Keratinocyte (primary cell): Measurements from ENCODE around the gene GDF9. TPM values are rescaled to one million over a fixed set of nuclear protein-coding genes. Genes with fewer than 3 reads are reported as not detected.

Source experiments
- DNase-seq: peaks from one replicate; pipeline ENCODE4 v3.0.0-alpha.2; 2011; ENCODE audit warnings: low read depth, missing footprints, low spot score
- FAIRE-seq: peaks from 2 replicates; lab custom pipeline; 2011; peaks lifted over from hg19 to GRCh38; lab: Jason Lieb, UNC
- H2AFZ ChIP-seq: 2 replicates; pipeline ENCODE4 v1.6.0; 2012; ENCODE audit warnings: low read length, control low read depth, inconsistent platforms; ENCODE audit not compliant: control insufficient read depth
- H3K27ac ChIP-seq: 2 replicates; pipeline ENCODE4 v1.5.1; 2011; ENCODE audit warnings: low read length; ENCODE audit not compliant: control insufficient read depth, insufficient read depth
- H3K27me3 ChIP-seq: 3 replicates; pipeline ENCODE4 v1.6.0; 2011; ENCODE audit warnings: low read length; ENCODE audit not compliant: control insufficient read depth, insufficient read depth; ENCODE audit errors: extremely low read depth
- H3K36me3 ChIP-seq, 2 experiments: 2 replicates in 1 of 2; 3 replicates in 1 of 2; pipeline ENCODE4 v1.5.1; 2011; ENCODE audit warnings: low read length in 2 of 2, mild to moderate bottlenecking in 1 of 2; ENCODE audit not compliant: control insufficient read depth in 2 of 2, insufficient read depth in 2 of 2; ENCODE audit errors: extremely low read depth in 1 of 2
- H3K4me1 ChIP-seq: 3 replicates; pipeline ENCODE4 v1.5.1; 2011; ENCODE audit warnings: low read length; ENCODE audit not compliant: control insufficient read depth, insufficient read depth; ENCODE audit errors: extremely low read depth
- H3K4me2 ChIP-seq: 3 replicates; pipeline ENCODE4 v1.6.0; 2011; ENCODE audit warnings: low read depth, low read length; ENCODE audit not compliant: control insufficient read depth, insufficient read depth; ENCODE audit errors: extremely low read depth
- H3K4me3 ChIP-seq, 3 experiments: fragments of 200-600 bp in 1 of 3; sonication (generic) in 1 of 3; 2 replicates in 2 of 3; 3 replicates in 1 of 3; pipeline ENCODE4 v1.5.1; 2011 to 2016; ENCODE audit warnings: low read length in 3 of 3, mild to moderate bottlenecking in 3 of 3, control low read depth in 2 of 3, inconsistent platforms in 1 of 3, low read depth in 1 of 3, mixed read lengths in 1 of 3, mixed run types in 1 of 3, moderate library complexity in 1 of 3; ENCODE audit not compliant: control insufficient read depth in 2 of 3, insufficient read depth in 2 of 3; ENCODE audit errors: extremely low read depth in 1 of 3
- H3K79me2 ChIP-seq: 2 replicates; pipeline ENCODE4 v1.6.0; 2012; ENCODE audit warnings: low read length; ENCODE audit not compliant: control insufficient read depth, insufficient read depth
- H3K9ac ChIP-seq: 3 replicates; pipeline ENCODE4 v1.6.0; 2011; ENCODE audit warnings: low read length; ENCODE audit not compliant: control insufficient read depth, insufficient read depth; ENCODE audit errors: extremely low read depth
- H3K9me1 ChIP-seq: 3 replicates; pipeline ENCODE4 v1.6.0; 2011; ENCODE audit warnings: low read length; ENCODE audit not compliant: control insufficient read depth, insufficient read depth; ENCODE audit errors: extremely low read depth
- H3K9me3 ChIP-seq: 2 replicates; pipeline ENCODE4 v1.5.1; 2012; ENCODE audit warnings: low read depth, low read length; ENCODE audit not compliant: control insufficient read depth
- H4K20me1 ChIP-seq: 3 replicates; pipeline ENCODE4 v1.6.0; 2011; ENCODE audit warnings: low read length; ENCODE audit not compliant: control insufficient read depth, insufficient read depth; ENCODE audit errors: extremely low read depth
- CTCF ChIP-seq, 3 experiments: IDR thresholded peaks in 1 of 3; conservative IDR thresholded peaks in 1 of 3; optimal IDR thresholded peaks in 1 of 3; 2 replicates in 2 of 3; 3 replicates in 1 of 3; pipeline versions ENCODE3 to v1.5.1; 2011; ENCODE audit warnings: low read length in 3 of 3, mild to moderate bottlenecking in 3 of 3, moderate library complexity in 2 of 3, control low read depth in 1 of 3, inconsistent platforms in 1 of 3; ENCODE audit not compliant: insufficient read depth in 2 of 3; ENCODE audit errors: extremely low read depth in 1 of 3
- EZH2 ChIP-seq: IDR thresholded peaks from one replicate; pipeline ENCODE4 v1.6.1; 2012; ENCODE audit warnings: inconsistent platforms, mild to moderate bottlenecking, low read length, moderate library complexity
- dilution Hi-C: fragments of 300-500 bp; cut with MboI; formaldehyde crosslinking; loops from one replicate; pipeline ENCODE4 v1.7.0; 2020; ENCODE audit warnings: low sequenced_read_pairs; ENCODE audit not compliant: extremely low pct_ligation_motif_present
- polyA plus RNA-seq, 5 experiments: library from polyadenylated mRNA; depleted of rRNA in 3 of 5; stranded (reverse) in 3 of 5; stranded (forward) in 1 of 5; unstranded in 1 of 5; fragments of >200 nt; gene quantifications; 1 replicate in 1 of 5; 2 replicates in 3 of 5; 3 replicates in 1 of 5; pipeline versions ENCODE4 v1.2.1 to v1.2.3, GENCODE V29; 2011 to 2012; ENCODE audit warnings: missing spikeins in 2 of 5, low read depth in 1 of 5, low replicate concordance in 1 of 5

Gene GDF9
- polyA plus RNA-seq, 1 donor (not counting 4 experiments of a cell fraction or from before 2014, with no cell fraction given): 0.21 TPM

DNA sequence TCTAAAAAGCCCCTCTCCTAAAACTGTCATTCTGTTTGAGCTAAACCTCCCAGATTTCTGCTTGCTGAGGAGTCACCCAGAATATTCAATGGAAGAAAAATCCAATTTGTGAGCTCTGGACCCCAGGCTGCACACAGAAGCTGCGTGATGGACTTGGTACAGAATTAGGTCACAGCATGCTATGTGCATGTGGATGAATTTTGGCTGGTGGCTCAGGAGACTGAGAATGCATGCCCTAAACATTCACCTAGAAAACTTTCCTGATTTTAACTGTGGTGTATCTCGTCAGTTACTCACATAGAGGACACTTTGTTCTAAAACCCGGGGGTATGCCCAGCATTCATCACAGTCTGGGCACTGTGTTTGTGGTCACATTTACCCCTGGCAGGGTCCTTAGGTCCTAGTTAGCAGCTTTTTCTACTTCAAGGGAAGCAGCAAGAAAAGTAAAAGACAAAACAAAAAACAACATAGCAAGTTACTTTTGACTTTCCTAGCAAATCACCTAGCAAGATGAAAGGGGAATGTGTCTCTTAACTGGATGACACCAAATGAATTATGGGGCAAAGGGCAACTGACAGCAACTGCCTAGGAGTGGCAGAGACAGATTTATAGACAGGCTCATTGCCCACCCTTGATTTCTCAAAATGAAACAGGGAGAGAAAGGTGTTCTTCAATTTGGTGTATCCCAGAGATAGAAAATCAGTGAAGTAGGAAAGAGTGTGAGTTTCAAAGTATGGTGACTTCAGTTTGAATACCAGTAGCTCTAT, 27.6 kb downstream of the GDF9 start:
- H3K9me1 ChIP-seq: no peaks in the 10 kb centered on the region
- H3K36me3 ChIP-seq: no peaks in the 10 kb centered on the region
- no peak overlapping the region for H3K4me3 ChIP-seq
- DNase-seq (no peak), FAIRE-seq (no peak)
- no peak overlapping the region for H2AFZ ChIP-seq
- no peaks in the 10 kb centered on the region for H3K9me3 ChIP-seq
- H3K4me2 ChIP-seq: no peak overlapping the region
- dilution Hi-C loops: no loop called here
- no peaks in the 10 kb centered on the region for H3K27me3 ChIP-seq
- no peak overlapping the region for H3K9ac ChIP-seq
- TF ChIP-seq EZH2: no peak
- TF ChIP-seq CTCF (optimal IDR thresholded peaks at IDR 0.05 in 1 of 3, IDR thresholded peaks at IDR 0.05 in 1 of 3, conservative IDR thresholded peaks at IDR 0.05 in 1 of 3; ENCODE audit: extremely low read depth in 1 of 3, insufficient read depth in 2 of 3, low read length in 3 of 3): no peak
- H3K4me1 ChIP-seq: peaks cover 12% of the 10 kb centered on the region
- no peak overlapping the region for H3K27ac ChIP-seq
- H3K79me2 ChIP-seq: no peaks in the 10 kb centered on the region
- H4K20me1 ChIP-seq: no peaks in the 10 kb centered on the region

- no peaks in the 10 kb centered on the region for H3K36me3 ChIP-seq
- DNase-seq: no peak
- H3K9me1 ChIP-seq: no peaks in the 10 kb centered on the region
- no peak overlapping the region for H3K27ac ChIP-seq
- H3K27me3 ChIP-seq: no peaks in the 10 kb centered on the region
- dilution Hi-C loops: no loop called here
- no peaks in the 10 kb centered on the region for H3K9me3 ChIP-seq
- H3K9ac ChIP-seq: no peak overlapping the region
- no peak for FAIRE-seq
- peaks cover 12% of the 10 kb centered on the region for H3K4me1 ChIP-seq
- H3K79me2 ChIP-seq: no peaks in the 10 kb centered on the region
- H2AFZ ChIP-seq: no peak overlapping the region
- no peak for TF ChIP-seq CTCF (optimal IDR thresholded peaks at IDR 0.05 in 1 of 3, IDR thresholded peaks at IDR 0.05 in 1 of 3, conservative IDR thresholded peaks at IDR 0.05 in 1 of 3; ENCODE audit: extremely low read depth in 1 of 3, insufficient read depth in 2 of 3, low read length in 3 of 3)
- TF ChIP-seq EZH2: no peak
- no peak overlapping the region for H3K4me2 ChIP-seq
- no peak overlapping the region for H3K4me3 ChIP-seq
- H4K20me1 ChIP-seq: no peaks in the 10 kb centered on the region
These were observed 28.4 kb downstream of the GDF9 start for GRCh38 chr5:132837868-132838267.
